WTC11 (cell line): ENCODE data around the gene ANO1. TPM values are rescaled to one million over a fixed set of nuclear protein-coding genes. Genes with fewer than 3 reads are reported as not detected.

Source experiments
- ATAC-seq: fragments of 200-7000 bp; cut with Tn5 transposase; 2 replicates; pipeline ENCODE4 v1.10.0; 2021; ENCODE audit warnings: mild to moderate bottlenecking, moderate library complexity
- CTCF ChIA-PET: fragments of 300-600 bp; sonication (Branson Sonifier 250); formaldehyde crosslinking; loops from one replicate; lab custom pipeline; 2021; ENCODE audit warnings: antibody characterized with exemption; lab: Charles Lee
- POLR2A ChIA-PET: fragments of 350-600 bp; sonication (Branson Sonifier 250); formaldehyde crosslinking; loops from one replicate; lab custom pipeline; 2021; ENCODE audit warnings: antibody characterized with exemption; lab: Charles Lee
- DNase-seq: peaks from one replicate; pipeline ENCODE4 v3.0.0; 2021; ENCODE audit warnings: low spot score
- H3K27ac Mint-ChIP-seq: 2 replicates; pipeline ENCODE4 v1.8.0; 2021; ENCODE audit warnings: mixed read lengths
- H3K27me3 Mint-ChIP-seq: 2 replicates; pipeline ENCODE4 v1.8.0; 2021; ENCODE audit warnings: low read depth, mild to moderate bottlenecking, moderate library complexity, mixed read lengths
- H3K36me3 Mint-ChIP-seq: 2 replicates; pipeline ENCODE4 v1.8.0; 2021; ENCODE audit warnings: mixed read lengths
- H3K4me1 Mint-ChIP-seq: 2 replicates; pipeline ENCODE4 v1.8.0; 2022; ENCODE audit warnings: mixed read lengths
- H3K4me3 Mint-ChIP-seq: 2 replicates; pipeline ENCODE4 v1.8.0; 2021; ENCODE audit warnings: mild to moderate bottlenecking, moderate library complexity, mixed read lengths
- H3K9me3 Mint-ChIP-seq: 2 replicates; pipeline ENCODE4 v1.8.0; 2021; ENCODE audit warnings: mixed read lengths
- ELF4 ChIP-seq: sonication (generic); formaldehyde crosslinking; IDR thresholded peaks from 2 replicates; pipeline ENCODE4 v1.8.1; 2022; ENCODE audit warnings: low read depth, mild to moderate bottlenecking, moderate library complexity, missing genetic modification reagents
- ESRRA ChIP-seq: sonication (generic); formaldehyde crosslinking; IDR thresholded peaks from 2 replicates; pipeline ENCODE4 v1.8.1; 2022; ENCODE audit warnings: mild to moderate bottlenecking, missing genetic modification reagents, borderline replicate concordance
- FOXJ3 ChIP-seq: sonication (generic); formaldehyde crosslinking; IDR thresholded peaks from 2 replicates; pipeline ENCODE4 v1.9.0; 2021; ENCODE audit warnings: missing genetic modification reagents, mild to moderate bottlenecking, borderline replicate concordance
- NFATC4 ChIP-seq: fragments of 250-450 bp; sonication (Bioruptor Pico); IDR thresholded peaks from 2 replicates; pipeline ENCODE4 v1.9.0; 2021; ENCODE audit warnings: mild to moderate bottlenecking
- RELA ChIP-seq: sonication (generic); formaldehyde crosslinking; IDR thresholded peaks from 2 replicates; pipeline ENCODE4 v1.8.1; 2022; ENCODE audit warnings: missing genetic modification reagents, mild to moderate bottlenecking, borderline replicate concordance
- SMAD3 ChIP-seq: sonication (generic); formaldehyde crosslinking; IDR thresholded peaks from 2 replicates; pipeline ENCODE4 v1.8.0; 2022; ENCODE audit warnings: missing genetic modification reagents, mild to moderate bottlenecking, borderline replicate concordance
- SMAD4 ChIP-seq: sonication (generic); formaldehyde crosslinking; IDR thresholded peaks from 2 replicates; pipeline ENCODE4 v1.8.0; 2022; ENCODE audit warnings: mild to moderate bottlenecking, missing genetic modification reagents
- TEAD4 ChIP-seq: sonication (generic); formaldehyde crosslinking; IDR thresholded peaks from 2 replicates; pipeline ENCODE4 v1.8.0; 2022; ENCODE audit warnings: mild to moderate bottlenecking, missing genetic modification reagents
- ZNF317 ChIP-seq: sonication (generic); formaldehyde crosslinking; IDR thresholded peaks from 2 replicates; pipeline ENCODE4 v1.8.1; 2023; ENCODE audit warnings: low read depth, mild to moderate bottlenecking, moderate library complexity, missing genetic modification reagents, borderline replicate concordance
- ZNF423 ChIP-seq: fragments of 250-450 bp; sonication (Bioruptor Pico); IDR thresholded peaks from 2 replicates; pipeline ENCODE4 v2.1.2; 2022; ENCODE audit warnings: mild to moderate bottlenecking, moderate library complexity
- ZNF671 ChIP-seq: fragments of 250-450 bp; sonication (Bioruptor Pico); IDR thresholded peaks from 2 replicates; pipeline ENCODE4 v1.8.0; 2021; ENCODE audit warnings: mild to moderate bottlenecking
- total RNA-seq: library from RNA; stranded (reverse); gene quantifications from 3 replicates; pipeline ENCODE4 v1.2.3, GENCODE V29; 2021
- TF ChIP-seq, protein P1 (sequence below): sonication (generic); formaldehyde crosslinking; IDR thresholded peaks from 2 replicates; pipeline ENCODE4 v1.8.0; 2022; ENCODE audit warnings: missing genetic modification reagents
- TF ChIP-seq, protein P2 (sequence below): fragments of 250-450 bp; sonication (Bioruptor Pico); conservative IDR thresholded peaks from 2 replicates; pipeline ENCODE4 v1.9.0; 2021; ENCODE audit warnings: mild to moderate bottlenecking
- TF ChIP-seq, protein P3 (sequence below): fragments of 250-450 bp; sonication (Bioruptor Pico); IDR thresholded peaks from 2 replicates; pipeline ENCODE4 v1.9.0; 2021; ENCODE audit warnings: mild to moderate bottlenecking
- TF ChIP-seq, protein P4 (sequence below): fragments of 250-450 bp; sonication (Bioruptor Pico); IDR thresholded peaks from 2 replicates; pipeline ENCODE4 v2.1.2; 2022; ENCODE audit warnings: mild to moderate bottlenecking, moderate library complexity
- TF ChIP-seq, protein P5 (sequence below): sonication (generic); formaldehyde crosslinking; IDR thresholded peaks from 2 replicates; pipeline ENCODE4 v1.8.0; 2023; ENCODE audit warnings: mild to moderate bottlenecking, missing genetic modification reagents

The ANO1 gene
- total RNA-seq, 1 experiment from 2014 or later = 4.1 TPM

DNA sequence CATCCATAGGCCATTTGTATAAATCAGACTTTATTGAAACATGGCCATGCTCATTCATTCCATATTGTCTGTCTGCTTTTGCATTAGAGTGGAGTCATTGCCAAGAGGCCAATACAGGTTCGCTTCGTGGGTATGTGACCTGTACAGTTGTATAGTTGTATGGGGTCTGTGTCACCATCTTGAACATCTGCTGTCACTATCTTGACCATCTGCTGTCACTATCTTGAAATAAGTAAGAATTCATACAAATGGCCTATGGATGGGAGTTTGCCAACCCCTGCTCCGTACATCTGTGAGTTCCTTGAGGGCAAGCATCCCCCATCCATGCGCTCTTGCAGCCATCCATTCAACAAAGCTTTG is 44.4 kb upstream of the ANO1 start:
- POLR2A ChIA-PET = no interaction called here
- H3K4me1 Mint-ChIP-seq = peaks cover 10% of the 10 kb centered on the region
- no peak overlapping the region for H3K4me3 Mint-ChIP-seq
- CTCF ChIA-PET = interaction anchor here (0.7 kb wide), 1 partner anchor 49 kb away, joined by 4 read pairs; no protein-coding TSS in a partner anchor
- no peak overlapping the region for H3K27ac Mint-ChIP-seq
- no peak for DNase-seq
- TF ChIP-seq TEAD4 (CRISPR knock-in tag) = no peak
- TF ChIP-seq ZNF317 (CRISPR knock-in tag) = no peak
- TF ChIP-seq, protein P1, sequence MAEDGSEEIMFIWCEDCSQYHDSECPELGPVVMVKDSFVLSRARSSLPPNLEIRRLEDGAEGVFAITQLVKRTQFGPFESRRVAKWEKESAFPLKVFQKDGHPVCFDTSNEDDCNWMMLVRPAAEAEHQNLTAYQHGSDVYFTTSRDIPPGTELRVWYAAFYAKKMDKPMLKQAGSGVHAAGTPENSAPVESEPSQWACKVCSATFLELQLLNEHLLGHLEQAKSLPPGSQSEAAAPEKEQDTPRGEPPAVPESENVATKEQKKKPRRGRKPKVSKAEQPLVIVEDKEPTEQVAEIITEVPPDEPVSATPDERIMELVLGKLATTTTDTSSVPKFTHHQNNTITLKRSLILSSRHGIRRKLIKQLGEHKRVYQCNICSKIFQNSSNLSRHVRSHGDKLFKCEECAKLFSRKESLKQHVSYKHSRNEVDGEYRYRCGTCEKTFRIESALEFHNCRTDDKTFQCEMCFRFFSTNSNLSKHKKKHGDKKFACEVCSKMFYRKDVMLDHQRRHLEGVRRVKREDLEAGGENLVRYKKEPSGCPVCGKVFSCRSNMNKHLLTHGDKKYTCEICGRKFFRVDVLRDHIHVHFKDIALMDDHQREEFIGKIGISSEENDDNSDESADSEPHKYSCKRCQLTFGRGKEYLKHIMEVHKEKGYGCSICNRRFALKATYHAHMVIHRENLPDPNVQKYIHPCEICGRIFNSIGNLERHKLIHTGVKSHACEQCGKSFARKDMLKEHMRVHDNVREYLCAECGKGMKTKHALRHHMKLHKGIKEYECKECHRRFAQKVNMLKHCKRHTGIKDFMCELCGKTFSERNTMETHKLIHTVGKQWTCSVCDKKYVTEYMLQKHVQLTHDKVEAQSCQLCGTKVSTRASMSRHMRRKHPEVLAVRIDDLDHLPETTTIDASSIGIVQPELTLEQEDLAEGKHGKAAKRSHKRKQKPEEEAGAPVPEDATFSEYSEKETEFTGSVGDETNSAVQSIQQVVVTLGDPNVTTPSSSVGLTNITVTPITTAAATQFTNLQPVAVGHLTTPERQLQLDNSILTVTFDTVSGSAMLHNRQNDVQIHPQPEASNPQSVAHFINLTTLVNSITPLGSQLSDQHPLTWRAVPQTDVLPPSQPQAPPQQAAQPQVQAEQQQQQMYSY (CRISPR knock-in tag) = no peak
- TF ChIP-seq, protein P2, sequence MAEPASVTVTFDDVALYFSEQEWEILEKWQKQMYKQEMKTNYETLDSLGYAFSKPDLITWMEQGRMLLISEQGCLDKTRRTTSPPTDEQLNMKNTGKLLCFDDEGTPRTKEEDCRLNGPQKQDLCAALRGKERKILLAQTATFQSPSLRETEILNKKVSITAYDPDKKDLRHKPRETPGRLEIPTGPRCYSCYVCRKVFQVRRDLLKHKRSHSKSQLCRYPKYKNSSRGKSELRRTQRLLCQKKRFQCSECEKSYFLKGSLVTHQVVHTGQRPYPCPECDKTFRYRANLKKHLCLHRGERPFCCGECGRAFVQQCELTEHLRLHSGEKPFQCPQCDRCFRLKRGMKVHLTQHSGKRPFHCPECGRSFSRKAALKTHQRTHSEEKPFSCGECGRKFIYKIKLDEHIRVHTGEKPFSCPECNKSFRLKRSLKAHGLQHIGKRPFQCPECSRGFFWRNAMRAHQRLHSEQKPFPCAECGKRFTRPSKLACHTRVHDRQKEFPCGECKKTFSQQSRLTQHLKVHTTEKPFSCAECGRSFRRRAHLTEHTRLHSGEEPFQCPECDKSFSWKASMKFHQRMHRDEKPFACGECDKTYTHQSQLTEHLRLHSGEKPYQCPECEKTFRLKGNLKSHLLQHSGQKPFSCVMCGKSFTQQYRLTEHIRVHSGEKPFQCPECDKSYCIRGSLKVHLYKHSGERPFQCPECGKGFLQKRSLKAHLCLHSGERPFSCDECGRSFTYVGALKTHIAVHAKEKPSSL (CRISPR knock-in tag) = no peak
- TF ChIP-seq SMAD3 (CRISPR knock-in tag) = no peak
- TF ChIP-seq, protein P3, sequence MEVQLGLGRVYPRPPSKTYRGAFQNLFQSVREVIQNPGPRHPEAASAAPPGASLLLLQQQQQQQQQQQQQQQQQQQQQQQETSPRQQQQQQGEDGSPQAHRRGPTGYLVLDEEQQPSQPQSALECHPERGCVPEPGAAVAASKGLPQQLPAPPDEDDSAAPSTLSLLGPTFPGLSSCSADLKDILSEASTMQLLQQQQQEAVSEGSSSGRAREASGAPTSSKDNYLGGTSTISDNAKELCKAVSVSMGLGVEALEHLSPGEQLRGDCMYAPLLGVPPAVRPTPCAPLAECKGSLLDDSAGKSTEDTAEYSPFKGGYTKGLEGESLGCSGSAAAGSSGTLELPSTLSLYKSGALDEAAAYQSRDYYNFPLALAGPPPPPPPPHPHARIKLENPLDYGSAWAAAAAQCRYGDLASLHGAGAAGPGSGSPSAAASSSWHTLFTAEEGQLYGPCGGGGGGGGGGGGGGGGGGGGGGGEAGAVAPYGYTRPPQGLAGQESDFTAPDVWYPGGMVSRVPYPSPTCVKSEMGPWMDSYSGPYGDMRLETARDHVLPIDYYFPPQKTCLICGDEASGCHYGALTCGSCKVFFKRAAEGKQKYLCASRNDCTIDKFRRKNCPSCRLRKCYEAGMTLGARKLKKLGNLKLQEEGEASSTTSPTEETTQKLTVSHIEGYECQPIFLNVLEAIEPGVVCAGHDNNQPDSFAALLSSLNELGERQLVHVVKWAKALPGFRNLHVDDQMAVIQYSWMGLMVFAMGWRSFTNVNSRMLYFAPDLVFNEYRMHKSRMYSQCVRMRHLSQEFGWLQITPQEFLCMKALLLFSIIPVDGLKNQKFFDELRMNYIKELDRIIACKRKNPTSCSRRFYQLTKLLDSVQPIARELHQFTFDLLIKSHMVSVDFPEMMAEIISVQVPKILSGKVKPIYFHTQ = no peak
- TF ChIP-seq, protein P4, sequence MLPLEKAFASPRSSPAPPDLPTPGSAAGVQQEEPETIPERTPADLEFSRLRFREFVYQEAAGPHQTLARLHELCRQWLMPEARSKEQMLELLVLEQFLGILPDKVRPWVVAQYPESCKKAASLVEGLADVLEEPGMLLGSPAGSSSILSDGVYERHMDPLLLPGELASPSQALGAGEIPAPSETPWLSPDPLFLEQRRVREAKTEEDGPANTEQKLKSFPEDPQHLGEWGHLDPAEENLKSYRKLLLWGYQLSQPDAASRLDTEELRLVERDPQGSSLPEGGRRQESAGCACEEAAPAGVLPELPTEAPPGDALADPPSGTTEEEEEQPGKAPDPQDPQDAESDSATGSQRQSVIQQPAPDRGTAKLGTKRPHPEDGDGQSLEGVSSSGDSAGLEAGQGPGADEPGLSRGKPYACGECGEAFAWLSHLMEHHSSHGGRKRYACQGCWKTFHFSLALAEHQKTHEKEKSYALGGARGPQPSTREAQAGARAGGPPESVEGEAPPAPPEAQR = no peak
- no peak for TF ChIP-seq RELA (CRISPR knock-in tag)
- TF ChIP-seq, protein P5, sequence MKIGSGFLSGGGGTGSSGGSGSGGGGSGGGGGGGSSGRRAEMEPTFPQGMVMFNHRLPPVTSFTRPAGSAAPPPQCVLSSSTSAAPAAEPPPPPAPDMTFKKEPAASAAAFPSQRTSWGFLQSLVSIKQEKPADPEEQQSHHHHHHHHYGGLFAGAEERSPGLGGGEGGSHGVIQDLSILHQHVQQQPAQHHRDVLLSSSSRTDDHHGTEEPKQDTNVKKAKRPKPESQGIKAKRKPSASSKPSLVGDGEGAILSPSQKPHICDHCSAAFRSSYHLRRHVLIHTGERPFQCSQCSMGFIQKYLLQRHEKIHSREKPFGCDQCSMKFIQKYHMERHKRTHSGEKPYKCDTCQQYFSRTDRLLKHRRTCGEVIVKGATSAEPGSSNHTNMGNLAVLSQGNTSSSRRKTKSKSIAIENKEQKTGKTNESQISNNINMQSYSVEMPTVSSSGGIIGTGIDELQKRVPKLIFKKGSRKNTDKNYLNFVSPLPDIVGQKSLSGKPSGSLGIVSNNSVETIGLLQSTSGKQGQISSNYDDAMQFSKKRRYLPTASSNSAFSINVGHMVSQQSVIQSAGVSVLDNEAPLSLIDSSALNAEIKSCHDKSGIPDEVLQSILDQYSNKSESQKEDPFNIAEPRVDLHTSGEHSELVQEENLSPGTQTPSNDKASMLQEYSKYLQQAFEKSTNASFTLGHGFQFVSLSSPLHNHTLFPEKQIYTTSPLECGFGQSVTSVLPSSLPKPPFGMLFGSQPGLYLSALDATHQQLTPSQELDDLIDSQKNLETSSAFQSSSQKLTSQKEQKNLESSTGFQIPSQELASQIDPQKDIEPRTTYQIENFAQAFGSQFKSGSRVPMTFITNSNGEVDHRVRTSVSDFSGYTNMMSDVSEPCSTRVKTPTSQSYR (CRISPR knock-in tag) = no peak
- no peak for TF ChIP-seq ELF4 (CRISPR knock-in tag)
- no peak for TF ChIP-seq SMAD4
- TF ChIP-seq FOXJ3 (CRISPR knock-in tag) = no peak
- TF ChIP-seq NFATC4 (CRISPR knock-in tag) = no peak
- no peak for TF ChIP-seq ZNF671 (CRISPR knock-in tag)
- no peak for TF ChIP-seq ESRRA (CRISPR knock-in tag)
- no peak for TF ChIP-seq ZNF423
- peaks cover 7% of the 10 kb centered on the region for H3K36me3 Mint-ChIP-seq
- peaks cover 21% of the 10 kb centered on the region for H3K9me3 Mint-ChIP-seq
- no peak for ATAC-seq
- H3K27me3 Mint-ChIP-seq = peaks cover 7% of the 10 kb centered on the region
